ENCODE measurements around the gene IGFBP4. TPM values are rescaled to one million over a fixed set of nuclear protein-coding genes. Genes with fewer than 3 reads are reported as not detected.

The IGFBP4 gene
- total and polyA plus RNA-seq, 2 of the 13 experiments (the other 11 are each of a cell fraction or from before 2014, with no cell fraction given): 4.1 to 49.0 TPM

- TF ChIP-seq GTF3A (CRISPR knock-in tag; conservative IDR thresholded peaks at IDR 0.05): no peak
- no peak for TF ChIP-seq PAF1 (CRISPR knock-in tag; IDR thresholded peaks at IDR 0.05)
- no peak for TF ChIP-seq ATRX (CRISPR knock-in tag; IDR thresholded peaks at IDR 0.05; ENCODE audit: borderline replicate concordance)
- peak; percentile 63; the same call in 1 of the 2 replicates for TF ChIP-seq TMF1 (CRISPR knock-in tag; IDR thresholded peaks at IDR 0.05; ENCODE audit: low read depth)
- TF ChIP-seq NFE2L1 (CRISPR knock-in tag; IDR thresholded peaks at IDR 0.05; ENCODE audit: borderline replicate concordance): no peak
- TF ChIP-seq ZNF276 (CRISPR knock-in tag; IDR thresholded peaks at IDR 0.05; ENCODE audit: low read depth): no peak
- 0 out of 2 replicates have a peak, but pooled peaks have one; percentile 35 for TF ChIP-seq ZBTB33 (CRISPR knock-in tag; IDR thresholded peaks at IDR 0.05)
- peak; percentile 96 for TF ChIP-seq RARA (CRISPR knock-in tag; IDR thresholded peaks at IDR 0.05)
- peak in 1 of 2 experiments; percentile 93; a peak in 2 of 4 replicates for TF ChIP-seq KLF16 (CRISPR knock-in tag; IDR thresholded peaks at IDR 0.05)
- TF ChIP-seq ZNF282 (IDR thresholded peaks at IDR 0.05; ENCODE audit: partially characterized antibody): no peak
- TF ChIP-seq STAT5B (CRISPR knock-in tag; IDR thresholded peaks at IDR 0.05): no peak
- TF ChIP-seq, protein P1, sequence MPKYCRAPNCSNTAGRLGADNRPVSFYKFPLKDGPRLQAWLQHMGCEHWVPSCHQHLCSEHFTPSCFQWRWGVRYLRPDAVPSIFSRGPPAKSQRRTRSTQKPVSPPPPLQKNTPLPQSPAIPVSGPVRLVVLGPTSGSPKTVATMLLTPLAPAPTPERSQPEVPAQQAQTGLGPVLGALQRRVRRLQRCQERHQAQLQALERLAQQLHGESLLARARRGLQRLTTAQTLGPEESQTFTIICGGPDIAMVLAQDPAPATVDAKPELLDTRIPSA (CRISPR knock-in tag; IDR thresholded peaks at IDR 0.05; ENCODE audit: borderline replicate concordance): no peak
- TF ChIP-seq ZEB1 (IDR thresholded peaks at IDR 0.05; ENCODE audit: insufficient replicate concordance, low read depth): no peak
- 0 out of 2 replicates have a peak, but pooled peaks have one; percentile 88 for TF ChIP-seq ZSCAN20 (CRISPR knock-in tag; IDR thresholded peaks at IDR 0.05; ENCODE audit: borderline replicate concordance)
- TF ChIP-seq, protein P2, sequence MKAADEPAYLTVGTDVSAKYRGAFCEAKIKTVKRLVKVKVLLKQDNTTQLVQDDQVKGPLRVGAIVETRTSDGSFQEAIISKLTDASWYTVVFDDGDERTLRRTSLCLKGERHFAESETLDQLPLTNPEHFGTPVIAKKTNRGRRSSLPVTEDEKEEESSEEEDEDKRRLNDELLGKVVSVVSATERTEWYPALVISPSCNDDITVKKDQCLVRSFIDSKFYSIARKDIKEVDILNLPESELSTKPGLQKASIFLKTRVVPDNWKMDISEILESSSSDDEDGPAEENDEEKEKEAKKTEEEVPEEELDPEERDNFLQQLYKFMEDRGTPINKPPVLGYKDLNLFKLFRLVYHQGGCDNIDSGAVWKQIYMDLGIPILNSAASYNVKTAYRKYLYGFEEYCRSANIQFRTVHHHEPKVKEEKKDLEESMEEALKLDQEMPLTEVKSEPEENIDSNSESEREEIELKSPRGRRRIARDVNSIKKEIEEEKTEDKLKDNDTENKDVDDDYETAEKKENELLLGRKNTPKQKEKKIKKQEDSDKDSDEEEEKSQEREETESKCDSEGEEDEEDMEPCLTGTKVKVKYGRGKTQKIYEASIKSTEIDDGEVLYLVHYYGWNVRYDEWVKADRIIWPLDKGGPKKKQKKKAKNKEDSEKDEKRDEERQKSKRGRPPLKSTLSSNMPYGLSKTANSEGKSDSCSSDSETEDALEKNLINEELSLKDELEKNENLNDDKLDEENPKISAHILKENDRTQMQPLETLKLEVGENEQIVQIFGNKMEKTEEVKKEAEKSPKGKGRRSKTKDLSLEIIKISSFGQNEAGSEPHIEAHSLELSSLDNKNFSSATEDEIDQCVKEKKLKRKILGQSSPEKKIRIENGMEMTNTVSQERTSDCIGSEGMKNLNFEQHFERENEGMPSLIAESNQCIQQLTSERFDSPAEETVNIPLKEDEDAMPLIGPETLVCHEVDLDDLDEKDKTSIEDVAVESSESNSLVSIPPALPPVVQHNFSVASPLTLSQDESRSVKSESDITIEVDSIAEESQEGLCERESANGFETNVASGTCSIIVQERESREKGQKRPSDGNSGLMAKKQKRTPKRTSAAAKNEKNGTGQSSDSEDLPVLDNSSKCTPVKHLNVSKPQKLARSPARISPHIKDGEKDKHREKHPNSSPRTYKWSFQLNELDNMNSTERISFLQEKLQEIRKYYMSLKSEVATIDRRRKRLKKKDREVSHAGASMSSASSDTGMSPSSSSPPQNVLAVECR (CRISPR knock-in tag; IDR thresholded peaks at IDR 0.05; ENCODE audit: borderline replicate concordance): peak; percentile 83; the same call in 1 of the 2 replicates
- peak; percentile 86; the same call in 1 of the 2 replicates for TF ChIP-seq AHR (CRISPR knock-in tag; IDR thresholded peaks at IDR 0.05)
- TF ChIP-seq RFXAP (CRISPR knock-in tag; IDR thresholded peaks at IDR 0.05; ENCODE audit: borderline replicate concordance): peak; percentile 52; the same call in 1 of the 2 replicates
Measured at GRCh38 chr17:40448639-40449261, 5.5 kb downstream of the IGFBP4 start (continued).

All from HepG2 (cell line).